Fibroblast of lung (primary cell): ENCODE measurements around the gene SULT1C2. TPM values are rescaled to one million over a fixed set of nuclear protein-coding genes. Genes with fewer than 3 reads are reported as not detected.

Experiments
- DNase-seq, 2 donors: peaks; one replicate each; pipeline versions ENCODE4 v3.0.0 to v3.0.0-alpha.2; 2010; ENCODE audit warnings: low read depth in 2 of 2
- H2AFZ ChIP-seq: 2 replicates; pipeline ENCODE4 v1.5.1; 2012; ENCODE audit warnings: low read length, control low read depth, inconsistent platforms
- H3K27ac ChIP-seq: 2 replicates; pipeline ENCODE4 v1.5.1; 2011; ENCODE audit warnings: low read length, control low read depth; ENCODE audit not compliant: insufficient read depth
- H3K27me3 ChIP-seq: 2 replicates; pipeline ENCODE4 v1.5.1; 2011; ENCODE audit warnings: mild to moderate bottlenecking, low read length; ENCODE audit not compliant: control insufficient read depth, insufficient read depth
- H3K36me3 ChIP-seq: 2 replicates; pipeline ENCODE4 v1.5.1; 2011; ENCODE audit warnings: low read length; ENCODE audit not compliant: control insufficient read depth, insufficient read depth
- H3K4me1 ChIP-seq: 2 replicates; pipeline ENCODE4 v1.5.1; 2011; ENCODE audit warnings: low read length; ENCODE audit not compliant: control insufficient read depth, insufficient read depth; ENCODE audit errors: extremely low read depth
- H3K4me2 ChIP-seq: 2 replicates; pipeline ENCODE4 v1.5.1; 2011; ENCODE audit warnings: low read length, control low read depth; ENCODE audit not compliant: insufficient read depth; ENCODE audit errors: extremely low read depth
- H3K4me3 ChIP-seq, 4 experiments: fragments of 200-600 bp in 1 of 4; sonication (generic) in 1 of 4; replicated peaks in 1 of 4; 2 replicates each; pipeline ENCODE4 v1.5.1; 2011 to 2016; ENCODE audit warnings: low read length in 4 of 4, low read depth in 3 of 4, mild to moderate bottlenecking in 3 of 4, control low read depth in 2 of 4, inconsistent platforms in 1 of 4, mixed read lengths in 1 of 4; ENCODE audit not compliant: insufficient read depth in 1 of 4; ENCODE audit errors: control extremely low read depth in 1 of 4
- H3K79me2 ChIP-seq: 2 replicates; pipeline ENCODE4 v1.5.1; 2012; ENCODE audit warnings: mild to moderate bottlenecking, low read length, inconsistent platforms; ENCODE audit not compliant: control insufficient read depth, insufficient read depth
- H3K9ac ChIP-seq: 2 replicates; pipeline ENCODE4 v1.5.1; 2011; ENCODE audit warnings: mild to moderate bottlenecking, low read length, control low read depth; ENCODE audit not compliant: insufficient read depth
- H3K9me3 ChIP-seq: 2 replicates; pipeline ENCODE4 v1.5.1; 2012; ENCODE audit warnings: low read depth, low read length; ENCODE audit not compliant: control insufficient read depth, insufficient read depth
- H4K20me1 ChIP-seq: 2 replicates; pipeline ENCODE4 v1.5.1; 2011; ENCODE audit warnings: low read length; ENCODE audit not compliant: control insufficient read depth, insufficient read depth; ENCODE audit errors: extremely low read depth
- EZH2 ChIP-seq: IDR thresholded peaks from 2 replicates; pipeline ENCODE4 v1.5.1; 2012; ENCODE audit warnings: low read length, control low read depth, mild to moderate bottlenecking; ENCODE audit errors: missing control alignments
- polyA plus RNA-seq, 2 donors: library from polyadenylated mRNA; depleted of rRNA in 1 of 2; stranded (reverse) in 1 of 2; unstranded in 1 of 2; fragments of >200 nt; gene quantifications; 2 replicates each; pipeline ENCODE4 v1.2.1, GENCODE V29; 2011 to 2012; ENCODE audit warnings: missing spikeins in 1 of 2
- total RNA-seq: library from RNA; depleted of rRNA; stranded (reverse); fragments of >200 nt; gene quantifications from 2 replicates; pipeline ENCODE4 v1.2.1, GENCODE V29; 2014
- TF ChIP-seq, protein P1 (sequence below), 2 donors: IDR thresholded peaks in 1 of 2; conservative IDR thresholded peaks in 1 of 2; 1 replicate in 1 of 2; 2 replicates in 1 of 2; pipeline ENCODE4 v1.5.1; 2011 to 2012; ENCODE audit warnings: low read length in 2 of 2, control low read depth in 1 of 2, inconsistent platforms in 1 of 2, low read depth in 1 of 2, mild to moderate bottlenecking in 1 of 2

Gene SULT1C2
- total and polyA plus RNA-seq, 2 donors (not counting 1 experiment from before 2014, with no cell fraction given) = under 0.01 TPM; not detected in 1

DNA sequence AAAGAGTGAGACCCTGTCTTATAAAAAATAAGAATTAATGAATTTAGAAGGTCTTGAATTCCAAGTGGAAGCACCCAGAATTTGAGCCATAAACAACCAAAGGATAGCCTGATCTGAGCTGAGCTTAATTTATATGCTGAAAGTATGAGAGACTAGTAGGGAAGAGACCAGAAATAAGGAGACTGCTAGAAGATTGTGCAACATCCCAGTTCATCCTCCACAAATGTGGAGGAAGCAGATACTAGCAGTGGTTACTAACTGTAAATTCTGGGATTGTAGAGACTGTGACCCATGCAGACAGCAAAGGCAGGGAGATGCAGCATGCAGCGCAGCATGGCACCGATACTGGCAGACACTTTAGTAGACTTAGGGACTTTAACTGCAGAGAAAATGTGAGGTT is 1.5 kb upstream of the SULT1C2 start:
- Histone ChIP-seq H3K9ac (no peak overlapping the region), H3K4me2 (no peak overlapping the region), H3K4me1 (no peaks in the 10 kb centered on the region), H3K36me3 (no peaks in the 10 kb centered on the region), H4K20me1 (no peaks in the 10 kb centered on the region), H3K4me3 (no peak overlapping the region), H3K9me3 (no peaks in the 10 kb centered on the region), H2AFZ (no peak overlapping the region), H3K27me3 (no peaks in the 10 kb centered on the region), H3K27ac (no peak overlapping the region), H3K79me2 (no peaks in the 10 kb centered on the region)
- TF ChIP-seq, protein P1, sequence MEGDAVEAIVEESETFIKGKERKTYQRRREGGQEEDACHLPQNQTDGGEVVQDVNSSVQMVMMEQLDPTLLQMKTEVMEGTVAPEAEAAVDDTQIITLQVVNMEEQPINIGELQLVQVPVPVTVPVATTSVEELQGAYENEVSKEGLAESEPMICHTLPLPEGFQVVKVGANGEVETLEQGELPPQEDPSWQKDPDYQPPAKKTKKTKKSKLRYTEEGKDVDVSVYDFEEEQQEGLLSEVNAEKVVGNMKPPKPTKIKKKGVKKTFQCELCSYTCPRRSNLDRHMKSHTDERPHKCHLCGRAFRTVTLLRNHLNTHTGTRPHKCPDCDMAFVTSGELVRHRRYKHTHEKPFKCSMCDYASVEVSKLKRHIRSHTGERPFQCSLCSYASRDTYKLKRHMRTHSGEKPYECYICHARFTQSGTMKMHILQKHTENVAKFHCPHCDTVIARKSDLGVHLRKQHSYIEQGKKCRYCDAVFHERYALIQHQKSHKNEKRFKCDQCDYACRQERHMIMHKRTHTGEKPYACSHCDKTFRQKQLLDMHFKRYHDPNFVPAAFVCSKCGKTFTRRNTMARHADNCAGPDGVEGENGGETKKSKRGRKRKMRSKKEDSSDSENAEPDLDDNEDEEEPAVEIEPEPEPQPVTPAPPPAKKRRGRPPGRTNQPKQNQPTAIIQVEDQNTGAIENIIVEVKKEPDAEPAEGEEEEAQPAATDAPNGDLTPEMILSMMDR (conservative IDR thresholded peaks at IDR 0.05 in 1 of 2, IDR thresholded peaks at IDR 0.05 in 1 of 2; ENCODE audit: low read depth in 1 of 2, low read length in 2 of 2) = no peak
- TF ChIP-seq EZH2 = no peak
- no peak for DNase-seq

DNA sequence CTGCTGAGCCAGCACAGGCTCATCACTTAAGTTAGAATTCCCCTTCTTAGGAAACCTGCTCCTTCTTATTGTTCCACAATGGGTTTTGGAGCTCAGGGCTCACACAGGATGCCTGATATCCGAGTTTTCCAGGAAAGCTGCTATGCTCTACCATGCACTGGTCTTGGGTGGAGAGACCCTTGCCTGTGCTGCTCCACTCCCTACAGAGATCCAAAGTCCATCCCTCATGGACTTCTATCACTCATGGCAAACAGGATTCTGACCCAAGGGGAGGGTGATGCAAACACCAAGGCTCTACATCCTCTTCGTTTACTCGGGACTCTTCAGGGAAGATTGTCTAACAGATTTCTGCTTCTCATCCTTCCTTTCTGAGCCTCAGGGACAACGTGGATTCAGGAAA is 5.2 kb downstream of the SULT1C2 start:
- Histone ChIP-seq H3K9me3 (no peaks in the 10 kb centered on the region), H3K4me1 (peaks cover 7% of the 10 kb centered on the region), H3K27ac (no peak overlapping the region), H3K79me2 (no peaks in the 10 kb centered on the region), H2AFZ (no peak overlapping the region), H3K4me3 (no peak overlapping the region), H4K20me1 (no peaks in the 10 kb centered on the region), H3K4me2 (no peak overlapping the region), H3K36me3 (no peaks in the 10 kb centered on the region), H3K9ac (no peak overlapping the region), H3K27me3 (no peaks in the 10 kb centered on the region)
- DNase-seq = no peak
- TF ChIP-seq, protein P1 (conservative IDR thresholded peaks at IDR 0.05 in 1 of 2, IDR thresholded peaks at IDR 0.05 in 1 of 2; ENCODE audit: low read depth in 1 of 2, low read length in 2 of 2) = no peak
- no peak for TF ChIP-seq EZH2

DNA sequence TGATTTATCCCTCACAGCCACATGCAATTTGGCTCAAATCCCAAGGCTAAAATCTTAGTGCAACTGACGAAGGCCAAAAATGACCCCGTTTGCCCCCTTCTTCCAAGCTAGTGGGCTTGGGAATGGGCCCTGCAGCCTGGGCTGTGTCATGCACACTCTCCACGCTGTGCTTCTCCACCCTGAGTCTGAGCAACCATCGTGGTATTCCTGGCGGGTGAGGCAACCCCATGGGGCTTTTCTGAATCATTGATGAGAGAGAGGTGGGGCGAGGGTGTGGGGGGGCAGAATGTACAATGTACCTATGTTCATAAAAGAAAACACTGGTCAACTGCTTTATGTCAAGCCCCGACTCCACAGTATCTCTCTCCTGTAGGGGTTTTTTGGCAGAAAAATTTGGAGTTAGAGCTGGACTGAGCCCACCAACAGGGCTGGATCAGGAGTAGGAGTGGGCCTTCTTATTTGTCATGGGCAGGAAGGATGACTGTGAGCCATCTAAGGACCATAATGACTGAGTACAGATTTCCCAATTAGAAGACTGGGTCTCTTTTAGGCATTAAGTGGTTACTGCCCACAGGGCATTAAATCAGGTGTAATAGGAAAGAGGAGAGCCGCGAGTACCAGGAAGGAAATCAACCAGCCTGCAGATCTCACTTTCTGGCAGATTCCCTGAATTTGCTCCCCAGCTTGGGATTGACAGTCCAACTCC is 8.9 kb downstream of the SULT1C2 start:
- H3K36me3 ChIP-seq = no peaks in the 10 kb centered on the region
- H2AFZ ChIP-seq = no peak overlapping the region

More for the DNA sequence above, 8.9 kb downstream of the SULT1C2 start:
- TF ChIP-seq, protein P1 (conservative IDR thresholded peaks at IDR 0.05 in 1 of 2, IDR thresholded peaks at IDR 0.05 in 1 of 2; ENCODE audit: low read depth in 1 of 2, low read length in 2 of 2) = no peak
- TF ChIP-seq EZH2 = no peak
- H3K9me3 ChIP-seq = no peaks in the 10 kb centered on the region
- DNase-seq = peak; percentile 81 to 85
- H3K27ac ChIP-seq = peak overlapping the region; percentile 3
- no peaks in the 10 kb centered on the region for H3K27me3 ChIP-seq
- H3K79me2 ChIP-seq = no peaks in the 10 kb centered on the region
- no peak overlapping the region for H3K4me3 ChIP-seq
- H3K9ac ChIP-seq = no peak overlapping the region
- no peak overlapping the region for H3K4me2 ChIP-seq
- peaks cover 7% of the 10 kb centered on the region for H3K4me1 ChIP-seq
- no peaks in the 10 kb centered on the region for H4K20me1 ChIP-seq
